Bronchial epithelial cell (primary cell): ENCODE results near the gene ENPP1. TPM values are rescaled to one million over a fixed set of nuclear protein-coding genes. Genes with fewer than 3 reads are reported as not detected.

Experiments
- DNase-seq: peaks from one replicate; pipeline ENCODE4 v3.0.0-alpha.2; 2010; ENCODE audit warnings: low read depth
- FAIRE-seq: peaks from 2 replicates; lab custom pipeline; 2011; peaks lifted over from hg19 to GRCh38; lab: Jason Lieb, UNC
- H3K27me3 ChIP-seq: 2 replicates; pipeline ENCODE4 v1.5.1; 2011; ENCODE audit warnings: low read length; ENCODE audit not compliant: control insufficient read depth, insufficient read depth
- H3K36me3 ChIP-seq: 2 replicates; pipeline ENCODE4 v1.5.1; 2011; ENCODE audit warnings: low read length; ENCODE audit not compliant: control insufficient read depth, insufficient read depth
- H3K4me3 ChIP-seq: 2 replicates; pipeline ENCODE4 v1.5.1; 2011; ENCODE audit warnings: mild to moderate bottlenecking, low read depth, low read length, control low read depth
- total RNA-seq: library from RNA; depleted of rRNA; stranded (reverse); fragments of >200 nt; gene quantifications from 2 replicates; pipeline ENCODE4 v1.2.1, GENCODE V29; 2014
- TF ChIP-seq, protein P1 (sequence below): IDR thresholded peaks from 2 replicates; pipeline ENCODE4 v1.5.1; 2011; ENCODE audit warnings: mild to moderate bottlenecking, moderate library complexity, low read length, control low read depth, inconsistent platforms; ENCODE audit not compliant: insufficient read depth, severe bottlenecking

The ENPP1 gene
- total RNA-seq, 1 donor from 2014 or later: under 0.01 TPM

DNA sequence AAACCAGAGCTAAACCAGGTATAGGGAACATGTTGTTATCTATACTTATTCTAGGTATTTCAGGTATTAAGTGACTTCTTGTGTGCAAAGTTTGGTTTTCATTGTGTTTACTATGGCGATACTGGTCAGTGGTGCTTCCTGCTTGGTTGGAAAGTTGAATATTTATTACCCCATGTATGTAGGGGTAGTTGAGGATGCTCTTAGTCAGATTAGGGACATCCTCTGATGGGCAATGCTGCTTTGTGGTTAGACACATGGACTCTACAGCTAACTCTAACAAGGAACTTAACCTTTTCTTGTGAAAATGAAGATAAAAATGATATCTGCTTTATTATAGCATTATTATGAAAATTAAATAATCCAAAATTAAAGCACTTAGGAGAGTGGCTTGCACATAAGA, 44.1 kb upstream of the ENPP1 start:
- no peak for DNase-seq
- H3K36me3 ChIP-seq: no peaks in the 10 kb centered on the region
- no peak for FAIRE-seq
- H3K27me3 ChIP-seq: no peaks in the 10 kb centered on the region
- TF ChIP-seq, protein P1, sequence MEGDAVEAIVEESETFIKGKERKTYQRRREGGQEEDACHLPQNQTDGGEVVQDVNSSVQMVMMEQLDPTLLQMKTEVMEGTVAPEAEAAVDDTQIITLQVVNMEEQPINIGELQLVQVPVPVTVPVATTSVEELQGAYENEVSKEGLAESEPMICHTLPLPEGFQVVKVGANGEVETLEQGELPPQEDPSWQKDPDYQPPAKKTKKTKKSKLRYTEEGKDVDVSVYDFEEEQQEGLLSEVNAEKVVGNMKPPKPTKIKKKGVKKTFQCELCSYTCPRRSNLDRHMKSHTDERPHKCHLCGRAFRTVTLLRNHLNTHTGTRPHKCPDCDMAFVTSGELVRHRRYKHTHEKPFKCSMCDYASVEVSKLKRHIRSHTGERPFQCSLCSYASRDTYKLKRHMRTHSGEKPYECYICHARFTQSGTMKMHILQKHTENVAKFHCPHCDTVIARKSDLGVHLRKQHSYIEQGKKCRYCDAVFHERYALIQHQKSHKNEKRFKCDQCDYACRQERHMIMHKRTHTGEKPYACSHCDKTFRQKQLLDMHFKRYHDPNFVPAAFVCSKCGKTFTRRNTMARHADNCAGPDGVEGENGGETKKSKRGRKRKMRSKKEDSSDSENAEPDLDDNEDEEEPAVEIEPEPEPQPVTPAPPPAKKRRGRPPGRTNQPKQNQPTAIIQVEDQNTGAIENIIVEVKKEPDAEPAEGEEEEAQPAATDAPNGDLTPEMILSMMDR: no peak
- H3K4me3 ChIP-seq: no peak overlapping the region

DNA sequence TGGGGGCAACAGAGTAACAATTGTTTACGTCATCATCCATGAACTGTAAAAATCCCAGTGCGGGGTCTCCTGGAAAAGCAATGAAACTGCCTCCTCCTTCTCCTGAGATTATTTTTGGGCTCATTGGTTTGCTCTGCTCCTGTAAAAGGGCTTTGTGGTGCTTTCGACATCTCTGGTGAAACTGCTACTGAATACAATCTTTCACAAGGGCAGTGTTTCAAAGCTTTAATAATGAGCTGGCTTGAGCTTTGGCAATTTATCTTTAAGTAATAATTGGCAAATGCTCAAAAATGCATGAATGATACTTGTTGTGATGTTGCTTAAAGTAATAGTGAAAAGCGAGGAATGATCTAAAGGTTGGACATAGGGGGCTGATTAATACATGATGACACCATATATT, 43.5 kb upstream of the ENPP1 start:
- TF ChIP-seq, protein P1: no peak

DNA sequence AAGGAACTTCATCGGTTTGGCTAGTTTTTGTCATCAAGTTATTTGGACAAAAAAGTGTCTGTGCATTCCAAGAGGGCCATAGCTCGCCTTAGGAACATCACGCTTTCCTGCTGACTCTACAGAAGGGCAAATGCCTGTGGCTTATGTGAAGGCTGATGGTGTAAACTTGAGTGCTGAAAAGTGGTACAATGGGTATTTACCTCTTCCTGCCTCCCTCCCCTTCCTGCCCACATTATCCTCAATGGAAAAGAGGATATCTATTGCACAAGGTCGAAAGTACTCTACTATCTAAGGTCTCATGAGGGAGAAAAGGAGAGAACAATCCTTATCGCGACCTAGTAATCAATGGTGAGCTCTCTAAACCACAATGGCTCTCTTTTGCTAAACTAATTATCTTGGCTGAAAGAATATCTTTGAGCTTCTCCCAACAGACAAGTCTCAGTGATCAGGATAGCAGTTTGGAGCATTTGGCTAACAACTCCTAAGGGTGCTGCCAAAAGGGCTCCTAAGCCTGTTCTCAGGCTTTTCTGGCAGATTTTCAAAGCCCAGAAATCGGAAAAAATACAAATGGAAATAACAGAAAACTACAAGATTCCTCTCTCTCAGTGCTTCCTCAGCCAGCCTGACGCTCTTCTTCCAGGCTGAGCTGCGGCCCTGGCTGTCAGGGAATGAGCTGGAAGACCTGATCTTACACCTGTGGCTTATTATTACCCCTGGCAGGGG, 42.6 kb upstream of the ENPP1 start:
- no peak for DNase-seq
- TF ChIP-seq, protein P1: no peak
- Histone ChIP-seq H3K27me3 (no peaks in the 10 kb centered on the region), H3K4me3 (no peak overlapping the region), H3K36me3 (no peaks in the 10 kb centered on the region)
- FAIRE-seq: no peak

More for the DNA sequence above, 43.5 kb upstream of the ENPP1 start:
- Histone ChIP-seq H3K36me3 (no peaks in the 10 kb centered on the region), H3K27me3 (no peaks in the 10 kb centered on the region), H3K4me3 (no peak overlapping the region)
- no peak for FAIRE-seq
- DNase-seq: no peak

DNA sequence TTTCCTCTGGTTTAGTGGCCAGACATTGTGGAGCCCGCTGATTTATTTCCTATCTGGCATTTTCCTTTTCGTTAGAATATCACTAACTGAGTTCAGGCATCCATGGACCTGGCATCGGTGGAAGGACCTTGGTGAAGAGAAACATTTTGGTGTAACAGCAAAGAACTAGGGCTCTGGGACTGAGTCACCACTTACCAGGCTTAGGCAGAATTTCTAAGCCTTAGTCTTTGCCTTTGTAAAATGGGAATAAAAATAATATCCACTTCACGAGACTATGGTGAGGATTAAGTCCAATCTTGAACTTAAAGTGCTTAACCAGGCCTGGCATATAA, 42.0 kb upstream of the ENPP1 start:
- TF ChIP-seq, protein P1: no peak
- no peak for DNase-seq
- no peak for FAIRE-seq
- no peaks in the 10 kb centered on the region for H3K27me3 ChIP-seq
- no peaks in the 10 kb centered on the region for H3K36me3 ChIP-seq
- no peak overlapping the region for H3K4me3 ChIP-seq

DNA sequence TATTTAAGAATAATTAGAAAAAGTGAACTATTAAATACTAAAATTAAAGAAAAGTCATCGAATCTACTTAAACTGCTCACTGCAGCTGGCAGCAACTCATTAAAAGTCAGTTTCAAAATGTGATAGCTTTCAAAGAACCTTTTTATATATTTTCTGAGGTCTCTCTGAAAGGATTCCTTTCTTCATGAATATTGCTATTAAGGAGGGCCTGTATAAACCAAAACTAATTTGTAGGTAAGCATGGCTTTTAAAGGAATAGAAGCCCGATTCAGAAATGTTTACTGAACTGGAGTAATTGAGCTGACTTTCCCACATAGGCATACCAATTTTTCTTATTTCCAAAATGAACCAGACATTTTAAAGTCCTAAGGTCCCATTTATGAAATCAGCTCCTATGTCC, 41.2 kb upstream of the ENPP1 start:
- Histone ChIP-seq H3K27me3 (no peaks in the 10 kb centered on the region), H3K4me3 (no peak overlapping the region), H3K36me3 (no peaks in the 10 kb centered on the region)
- DNase-seq (no peak), FAIRE-seq (no peak)
- TF ChIP-seq, protein P1: no peak

DNA sequence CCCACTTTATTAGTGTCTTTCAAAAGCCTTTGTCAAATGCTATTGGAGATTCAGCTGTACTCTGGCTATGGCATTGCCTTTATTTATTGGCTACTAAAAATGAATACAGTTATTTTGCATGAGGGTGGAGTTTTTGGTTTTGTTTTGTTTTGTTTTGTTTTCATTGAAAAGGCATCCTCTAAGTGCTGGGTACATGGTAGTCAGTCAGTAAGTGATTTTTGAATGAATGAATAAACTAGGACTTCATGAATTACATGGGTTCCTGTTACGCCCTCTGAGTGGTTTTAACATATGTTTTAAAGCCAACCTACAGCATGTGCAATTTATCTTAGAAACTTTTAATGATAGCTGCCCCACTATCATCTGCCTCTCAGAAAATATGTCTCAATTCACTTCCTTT, 38.9 kb upstream of the ENPP1 start:
- H3K4me3 ChIP-seq: no peak overlapping the region
- TF ChIP-seq, protein P1: no peak
- no peak for DNase-seq
- FAIRE-seq: no peak
- no peaks in the 10 kb centered on the region for H3K36me3 ChIP-seq
- no peaks in the 10 kb centered on the region for H3K27me3 ChIP-seq
